Measurements from ENCODE around the gene ONECUT3. TPM values are rescaled to one million over a fixed set of nuclear protein-coding genes. Genes with fewer than 3 reads are reported as not detected.
"Not testable (repeated sequence)": the region's sequence is repeated elsewhere in the genome, so short reads cannot be mapped to it uniquely, and the experiment has no call there.

The ONECUT3 gene
- total and polyA plus RNA-seq, 10 of the 15 experiments (the other 5 are each of a cell fraction or from before 2014, with no cell fraction given) = not detected

GRCh38 chr19:1705367-1705766 lies 47.9 kb upstream of the ONECUT3 start (continued):
- TF ChIP-seq PRDM15 (CRISPR knock-in tag; IDR thresholded peaks at IDR 0.05) (no peak), PAX5 (IDR thresholded peaks at IDR 0.05; ENCODE audit: borderline replicate concordance, low read depth, low read length) (no peak), PAX8 (IDR thresholded peaks at IDR 0.05) (no peak), YBX1 (IDR thresholded peaks at IDR 0.05) (no peak), LARP7 (IDR thresholded peaks at IDR 0.05) (no peak), GABPA (IDR thresholded peaks at IDR 0.05; ENCODE audit: low read depth) (no peak), CEBPZ (IDR thresholded peaks at IDR 0.05; ENCODE audit: low read depth, low read length) (no peak), NR2F1 (conservative IDR thresholded peaks at IDR 0.05) (no peak), BCL3 (IDR thresholded peaks at IDR 0.05; ENCODE audit: borderline replicate concordance, insufficient read depth, low read depth, low read length, poor library complexity, severe bottlenecking) (no peak), RELA (IDR thresholded peaks at IDR 0.05; ENCODE audit: borderline replicate concordance, partially characterized antibody) (no peak)

- POLR2A ChIA-PET; SMC1A ChIA-PET (ENCODE audit: uncharacterized antibody, unreplicated experiment): not testable (repeated sequence)
Measured at GRCh38 chr19:1706646-1707045, 46.7 kb upstream of the ONECUT3 start.

More at GRCh38 chr19:1706646-1707045, 46.7 kb upstream of the ONECUT3 start:
- RAD21 ChIA-PET (ENCODE audit: unreplicated experiment); H4K20me1 ChIP-seq (ENCODE audit: control insufficient read depth, insufficient read depth); H3K27me3 ChIP-seq (replicated peaks in 1 of 2; ENCODE audit: control insufficient read depth in 2 of 2, insufficient read depth in 2 of 2, low read length in 1 of 2); H3K9ac ChIP-seq (ENCODE audit: control insufficient read depth, insufficient read depth, low read length); BruUV-seq (replicated peaks); H3K9me3 ChIP-seq (replicated peaks; ENCODE audit: control insufficient read depth, insufficient read depth, low read length); DNase-seq (ENCODE audit: low read depth, low spot score); ATAC-seq; in situ Hi-C loops (cut with MboI); CTCF ChIA-PET; H2AFZ ChIP-seq (ENCODE audit: control insufficient read depth, low read depth, low read length); FAIRE-seq; H3K4me3 ChIP-seq; H3K27ac ChIP-seq (ENCODE audit: control insufficient read depth, insufficient read depth); H3K36me3 ChIP-seq (ENCODE audit: control insufficient read depth in 2 of 2, insufficient read depth in 2 of 2, low read length in 1 of 2); H3K4me2 ChIP-seq (ENCODE audit: control insufficient read depth, insufficient read depth); H3K79me2 ChIP-seq (ENCODE audit: control insufficient read depth, insufficient read depth, low read length); intact Hi-C loops (cut with micrococcal nuclease; ENCODE audit: unreplicated experiment); H3K4me1 ChIP-seq (ENCODE audit: control insufficient read depth, insufficient read depth, low read length): not testable (repeated sequence)
- 52% methylated on average over 12 of the region's 14 CpGs for WGBS (ENCODE audit: insufficient coverage, insufficient replicate concordance, low lambda C conversion rate, missing lambda C conversion rate)
